ENCODE results near the gene TEKT1.

GRCh38 chr17:6755731-6756184 is 75.8 kb downstream of the TEKT1 start, which contains the start of gene XAF1:
- TF ChIP-seq CTCF (IDR thresholded peaks at IDR 0.05; ENCODE audit: low read depth, low read length, missing input control) (no peak), FOXA1 (IDR thresholded peaks at IDR 0.05) (no peak), TAF1 (conservative IDR thresholded peaks at IDR 0.05) (no peak), EGR1 (IDR thresholded peaks at IDR 0.05; ENCODE audit: low read depth in 2 of 2) (no peak), RAD21 (IDR thresholded peaks at IDR 0.05) (peak in 1 of 2 donors; percentile 29), GABPA (IDR thresholded peaks at IDR 0.05 in 1 of 2, conservative IDR thresholded peaks at IDR 0.05 in 1 of 2) (no peak)

All from liver (tissue), 3 donors.